HG03139 (cell line): ENCODE measurements around the gene TNFRSF9.
A peak's percentile ranks its signal among the peaks of the same experiment; 100 is the strongest.
"Not testable (repeated sequence)": the region's sequence is repeated elsewhere in the genome, so short reads cannot be mapped to it uniquely, and the experiment has no call there.

Experiments used
- ATAC-seq: cut with Tn5 transposase; IDR thresholded peaks from one replicate; pipeline ENCODE4 v1.9.1; 2021; ENCODE audit not compliant: unreplicated experiment

Gene TNFRSF9

DNA sequence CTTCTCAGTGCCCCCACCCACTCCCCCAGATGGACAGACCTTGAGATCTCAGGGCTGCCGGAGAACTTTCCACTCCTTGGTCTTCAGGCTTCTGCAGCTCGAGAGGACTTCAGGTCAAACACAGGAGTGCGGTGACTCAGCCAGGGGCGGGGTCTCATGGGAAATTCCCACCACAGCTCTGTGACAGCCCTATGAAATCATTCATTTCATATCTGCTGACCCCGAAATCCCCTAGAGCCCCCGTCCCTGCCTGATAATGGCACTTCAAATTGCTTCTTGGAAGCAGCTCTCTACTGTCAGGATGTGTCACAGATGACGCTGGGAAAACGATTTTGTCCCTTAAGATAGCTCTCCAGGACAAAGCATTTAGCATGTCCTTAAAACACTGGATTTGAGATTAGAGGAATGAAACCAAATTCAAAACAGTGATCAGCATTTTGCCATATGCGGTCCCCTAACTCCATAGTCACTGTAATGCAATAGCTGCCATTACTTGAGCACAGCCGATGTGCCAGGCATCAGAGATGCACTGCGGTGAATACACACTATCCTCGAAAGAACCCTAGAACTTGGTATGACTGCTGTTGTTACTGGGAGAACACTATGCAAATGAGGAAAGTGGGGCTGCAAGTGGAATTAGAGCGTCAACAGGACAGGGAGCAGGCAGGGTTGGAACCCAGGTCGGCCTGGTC is at the start of gene TNFRSF9:
Gene TNFRSF9 (minus strand): TSS at position 95 of the 692 bp plus-strand sequence. CDS start 845 bp downstream, outside the sequence.
- ATAC-seq, result no peak

DNA sequence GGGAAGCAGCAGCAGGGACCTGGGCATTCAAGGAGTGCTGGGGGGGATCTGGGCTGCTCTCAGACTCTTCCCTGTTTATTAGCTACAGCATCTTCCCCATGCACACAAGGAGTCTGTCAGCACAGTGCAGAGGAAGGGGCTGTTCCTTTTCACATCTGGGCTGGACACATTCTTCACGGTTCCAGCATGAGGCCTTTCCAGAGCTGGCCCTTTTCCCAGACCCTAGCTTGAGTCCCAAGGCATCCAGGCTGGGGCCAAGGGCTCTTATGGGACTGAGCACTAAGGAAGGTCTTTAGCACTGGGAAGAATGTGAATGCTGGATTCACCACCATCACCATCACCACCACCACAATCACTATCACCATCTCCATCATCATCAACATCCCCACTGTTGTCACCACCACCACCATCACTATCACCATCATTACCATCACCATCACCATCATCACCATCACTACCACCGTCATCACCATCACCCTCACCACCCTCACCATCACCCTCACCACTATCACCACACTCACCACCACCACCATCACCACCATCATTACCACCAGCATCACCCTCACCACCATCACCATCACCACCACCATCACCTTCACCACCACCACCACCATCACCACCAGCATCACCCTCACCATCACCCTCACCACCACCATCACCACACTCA is 49.3 kb upstream of the TNFRSF9 start:
- no peak for ATAC-seq

GRCh38 chr1:7988576-7988975 is 47.9 kb upstream of the TNFRSF9 start:
- ATAC-seq, result no peak

DNA sequence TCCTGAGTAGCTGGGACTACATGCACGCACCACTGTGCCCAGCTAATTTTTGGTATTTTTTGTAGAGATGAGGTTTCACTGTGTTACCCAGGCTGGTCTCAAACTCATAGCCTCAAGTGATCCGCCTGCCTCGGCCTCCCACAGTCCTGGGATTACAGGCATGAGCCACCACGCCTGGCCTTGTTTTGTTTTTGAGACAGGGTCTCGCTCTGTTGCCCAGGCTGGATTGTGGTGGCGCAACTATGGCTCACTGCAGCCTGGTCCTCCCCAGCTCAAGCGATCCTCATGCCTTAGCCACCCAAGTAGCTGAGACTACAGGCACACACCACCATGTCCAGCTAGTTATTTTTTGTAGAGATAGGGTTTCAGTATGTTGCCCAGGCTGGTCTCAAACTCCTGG is 46.9 kb upstream of the TNFRSF9 start:
- no peak for ATAC-seq

DNA sequence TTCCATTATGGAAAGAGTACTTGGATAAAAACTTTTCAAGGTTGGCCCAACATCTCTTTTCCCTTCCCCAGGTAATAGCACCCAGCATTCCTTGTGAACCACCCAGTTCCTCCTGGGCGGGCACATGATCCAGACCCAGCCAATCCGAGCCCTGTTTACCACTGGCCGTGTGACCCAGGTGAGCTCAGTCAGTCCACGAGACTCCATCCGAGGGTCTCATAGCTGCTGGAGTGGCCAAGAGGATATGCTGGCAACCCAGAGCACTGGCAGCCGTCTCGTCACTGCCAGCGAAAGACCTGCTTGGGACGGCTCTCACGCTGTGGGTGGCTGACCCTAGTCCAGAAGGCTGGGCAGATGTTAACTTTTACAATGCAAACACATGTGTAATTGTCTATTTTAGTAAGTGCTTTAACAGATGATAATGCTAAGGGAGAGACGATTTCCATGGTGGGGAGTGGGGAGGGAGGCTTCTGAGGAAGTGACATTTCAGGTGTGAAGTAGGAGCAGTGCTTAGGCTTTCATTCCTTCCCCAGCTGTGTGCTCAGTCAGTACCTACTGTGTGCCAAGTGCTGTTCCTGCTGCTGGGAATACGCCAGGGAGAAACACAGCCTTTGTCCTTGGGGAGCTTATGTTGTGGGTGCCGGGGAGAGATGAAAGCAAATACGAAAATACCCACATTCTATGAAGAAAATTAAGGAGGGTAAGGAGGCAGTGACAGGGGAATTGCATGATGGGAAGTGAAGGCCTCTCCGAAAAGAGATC is 45.4 kb upstream of the TNFRSF9 start:
- ATAC-seq, result no peak

GRCh38 chr1:7984811-7985210 is 44.2 kb upstream of the TNFRSF9 start:
- ATAC-seq, result no peak

DNA sequence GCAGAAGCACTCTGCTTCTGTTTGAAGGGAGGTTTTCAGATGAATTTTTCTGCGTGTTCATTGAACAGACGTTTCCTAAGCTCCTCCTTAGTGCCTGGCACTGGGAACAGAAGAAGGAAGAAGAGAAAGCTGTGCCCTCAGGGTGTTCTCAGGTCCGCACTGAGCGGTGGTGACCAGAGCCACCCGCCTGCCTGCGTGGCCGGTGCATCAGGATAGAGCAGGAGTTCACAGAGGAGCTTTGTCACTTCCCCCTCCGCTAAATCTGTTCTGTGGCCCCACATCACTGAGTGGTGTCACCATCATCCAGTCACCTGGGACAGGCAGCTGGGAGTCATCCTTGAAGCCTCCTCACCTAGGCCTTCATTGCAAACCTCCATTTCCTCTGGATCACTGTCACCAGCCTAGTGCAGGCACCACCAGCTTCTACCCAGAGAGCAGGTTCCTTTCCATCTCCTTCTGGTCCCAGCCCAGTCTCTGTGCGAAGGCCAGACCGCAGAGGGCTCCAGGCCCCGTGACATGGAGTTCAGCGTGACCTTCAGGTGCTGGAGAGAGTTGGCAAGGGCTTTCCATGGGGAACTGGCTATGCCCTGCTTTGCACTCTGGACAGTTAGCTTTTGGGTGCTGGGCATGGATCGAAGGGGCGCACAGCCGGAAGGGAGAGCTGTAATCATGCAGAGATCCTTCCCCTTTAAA is 42.6 kb upstream of the TNFRSF9 start:
- no peak for ATAC-seq

DNA sequence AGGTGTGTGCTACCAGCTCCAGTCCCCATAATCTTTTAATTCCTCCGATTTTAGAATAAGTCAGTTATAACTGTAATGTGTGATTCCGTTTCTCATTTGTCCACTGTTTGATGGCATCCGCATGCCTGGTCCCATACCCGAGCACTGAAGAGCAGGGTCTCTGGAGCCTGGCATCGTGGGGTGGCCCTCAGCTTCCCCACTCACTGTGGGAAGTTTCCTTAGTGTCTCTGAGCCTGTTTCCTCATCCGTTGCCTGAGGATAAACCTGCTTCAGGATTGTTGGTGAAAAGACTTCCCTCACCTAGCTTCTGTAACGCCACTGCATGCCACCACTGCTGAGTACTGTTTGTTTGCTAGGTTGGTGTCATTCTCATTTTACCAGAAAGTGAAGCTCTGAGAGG is 40.3 kb upstream of the TNFRSF9 start:
- ATAC-seq, result no peak

DNA sequence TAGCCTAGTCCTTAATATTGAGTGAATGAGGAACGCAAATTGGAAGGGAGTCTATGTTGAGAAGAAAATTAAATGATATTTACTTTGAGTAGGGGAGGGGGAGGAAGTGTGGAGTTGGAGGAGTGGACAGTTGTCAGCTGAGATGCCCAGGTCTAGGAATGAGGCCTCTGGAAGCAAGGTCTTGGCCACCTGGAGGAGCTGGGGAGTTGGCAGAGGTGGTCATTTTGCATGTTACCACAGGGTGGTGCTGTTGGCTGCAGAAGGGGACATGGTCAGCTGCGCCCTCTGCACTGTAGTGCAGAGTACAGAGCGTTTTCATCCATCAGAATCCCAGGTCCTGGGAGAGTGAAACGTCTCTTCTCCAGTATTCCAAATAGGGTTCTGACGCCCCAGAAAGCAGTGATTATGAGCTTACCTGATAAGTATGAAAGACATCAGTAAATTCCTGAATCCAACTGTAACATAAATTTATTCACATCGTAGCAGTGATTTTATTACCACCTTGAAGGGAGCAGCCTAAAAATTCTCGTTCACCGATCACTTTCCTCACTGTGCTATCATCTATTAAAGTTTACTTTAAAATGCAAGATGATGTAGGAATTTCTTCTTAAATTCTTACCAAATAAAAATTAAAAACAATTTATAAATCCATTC is 34.7 kb upstream of the TNFRSF9 start:
- no peak for ATAC-seq

DNA sequence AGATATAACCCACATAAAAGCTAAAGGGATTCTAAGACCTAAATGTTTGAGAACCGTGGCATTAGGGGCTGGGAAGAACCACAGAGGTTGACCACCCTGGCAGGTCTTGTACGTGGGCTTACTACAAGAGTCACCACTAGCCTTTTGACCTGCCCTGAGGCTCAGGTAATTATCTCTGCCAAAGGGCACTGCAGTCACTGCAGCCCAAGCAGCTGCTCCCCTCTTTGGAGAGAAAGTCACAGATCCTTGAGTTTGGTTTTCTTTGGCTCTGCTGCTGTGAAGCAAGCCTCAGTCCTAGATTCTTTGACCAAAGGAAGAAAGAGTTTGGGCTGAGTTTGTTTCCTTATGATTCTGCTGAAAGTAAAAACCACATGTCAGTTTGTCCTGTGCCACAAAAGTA is 32.4 kb upstream of the TNFRSF9 start:
- ATAC-seq, result no peak

DNA sequence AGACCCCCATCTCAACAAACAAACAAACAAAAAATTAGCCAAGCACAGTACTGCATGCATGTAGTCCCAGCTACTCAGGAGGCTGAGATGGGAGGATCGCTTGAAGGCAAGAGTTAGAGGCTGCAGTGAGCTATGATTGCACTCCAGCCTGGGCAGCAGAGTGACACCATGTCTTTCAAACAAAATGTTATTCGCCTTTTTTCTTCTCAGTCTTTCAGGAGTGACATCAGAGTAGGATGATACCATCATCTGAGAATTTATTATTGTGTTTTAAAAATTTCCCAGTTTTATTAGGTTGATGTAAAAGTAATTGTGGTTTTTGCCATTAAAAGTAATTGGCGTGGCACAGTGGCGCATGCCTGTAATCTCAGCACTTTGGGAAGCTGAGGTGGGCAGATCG is 31.6 kb upstream of the TNFRSF9 start:
- no peak for ATAC-seq

- ATAC-seq, result no peak
Observed at GRCh38 chr1:7971024-7971423, 30.4 kb upstream of the TNFRSF9 start.

DNA sequence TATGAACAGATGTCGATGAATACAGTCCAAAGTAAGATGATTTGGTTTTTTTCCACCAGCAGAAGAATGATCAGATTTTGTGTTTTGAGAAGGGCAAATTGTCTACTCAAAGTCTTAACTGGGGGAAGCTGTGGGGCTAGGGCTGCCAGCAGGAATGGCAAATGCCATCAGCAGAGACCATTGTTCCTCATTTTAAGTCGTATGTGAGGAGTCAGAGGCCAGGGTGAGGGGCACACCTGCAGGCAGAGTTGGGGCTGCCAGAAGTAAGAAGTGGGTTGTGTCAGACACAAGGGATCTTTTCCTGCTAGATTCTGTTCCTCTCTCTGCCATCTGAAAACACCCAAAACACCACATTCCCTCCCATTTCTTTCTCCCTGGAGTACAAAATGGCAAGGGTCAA is 29.6 kb upstream of the TNFRSF9 start:
- ATAC-seq, result no peak

DNA sequence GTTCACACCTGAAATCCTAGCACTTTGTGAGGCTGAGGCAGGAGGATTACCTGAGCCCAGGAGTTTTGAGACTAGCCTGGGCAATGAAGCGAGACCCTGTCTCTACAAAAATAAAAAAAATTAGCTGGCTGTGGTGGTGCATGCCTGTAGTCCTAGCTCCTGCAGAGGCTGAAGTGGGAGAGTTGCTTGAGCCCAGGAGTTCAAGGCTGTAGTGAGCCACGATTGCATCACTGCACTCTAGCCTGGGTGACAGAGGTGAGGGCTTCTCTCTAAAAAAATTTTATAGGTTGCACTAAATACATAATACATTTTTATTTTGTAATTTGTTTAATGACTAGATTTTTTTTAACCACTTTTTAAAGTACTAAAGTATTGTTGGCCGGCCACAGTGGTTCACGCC is 27.0 kb upstream of the TNFRSF9 start:
- ATAC-seq, result no peak

- ATAC-seq, result no peak
Observed at GRCh38 chr1:7967196-7967595, 26.6 kb upstream of the TNFRSF9 start.

DNA sequence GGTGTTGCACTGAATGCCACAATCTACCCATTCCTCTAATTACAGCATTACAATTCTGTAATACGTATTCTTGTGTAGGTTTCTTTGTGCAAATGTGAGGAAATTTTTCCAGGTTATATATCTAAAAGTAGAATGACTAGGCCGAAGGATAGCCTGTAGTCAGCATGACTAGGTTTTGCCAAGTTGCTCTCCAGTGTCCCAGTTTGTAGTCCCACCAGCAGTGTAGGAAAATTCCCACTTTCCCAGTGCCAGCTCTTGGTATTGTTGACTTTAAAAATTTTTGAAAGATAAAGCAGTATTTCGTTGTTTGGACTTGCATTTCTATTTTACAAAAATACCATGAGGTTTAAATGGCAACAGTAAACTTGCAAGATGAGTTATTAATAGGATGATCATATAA is 23.8 kb upstream of the TNFRSF9 start:
- ATAC-seq, result no peak

GRCh38 chr1:7963841-7964240 is 23.2 kb upstream of the TNFRSF9 start:
- not testable (repeated sequence) for ATAC-seq

DNA sequence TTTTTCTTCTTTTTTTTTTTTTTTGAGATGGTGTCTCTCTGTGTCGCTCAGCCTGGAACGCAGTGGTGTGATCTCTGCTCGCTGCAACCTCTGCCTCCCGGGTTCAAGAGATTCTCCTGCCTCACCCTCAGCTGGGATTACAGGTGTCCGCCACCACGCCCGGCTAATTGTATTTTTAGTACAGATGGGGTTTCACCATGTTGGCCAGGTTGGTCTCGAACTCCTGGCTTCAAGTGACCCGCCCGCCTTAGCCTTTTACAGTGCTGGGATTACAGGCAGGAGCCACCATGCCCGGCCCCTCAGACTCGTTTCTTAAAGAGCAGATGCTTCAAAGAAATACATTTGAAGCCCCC is 22.7 kb upstream of the TNFRSF9 start:
- not testable (repeated sequence) for ATAC-seq

DNA sequence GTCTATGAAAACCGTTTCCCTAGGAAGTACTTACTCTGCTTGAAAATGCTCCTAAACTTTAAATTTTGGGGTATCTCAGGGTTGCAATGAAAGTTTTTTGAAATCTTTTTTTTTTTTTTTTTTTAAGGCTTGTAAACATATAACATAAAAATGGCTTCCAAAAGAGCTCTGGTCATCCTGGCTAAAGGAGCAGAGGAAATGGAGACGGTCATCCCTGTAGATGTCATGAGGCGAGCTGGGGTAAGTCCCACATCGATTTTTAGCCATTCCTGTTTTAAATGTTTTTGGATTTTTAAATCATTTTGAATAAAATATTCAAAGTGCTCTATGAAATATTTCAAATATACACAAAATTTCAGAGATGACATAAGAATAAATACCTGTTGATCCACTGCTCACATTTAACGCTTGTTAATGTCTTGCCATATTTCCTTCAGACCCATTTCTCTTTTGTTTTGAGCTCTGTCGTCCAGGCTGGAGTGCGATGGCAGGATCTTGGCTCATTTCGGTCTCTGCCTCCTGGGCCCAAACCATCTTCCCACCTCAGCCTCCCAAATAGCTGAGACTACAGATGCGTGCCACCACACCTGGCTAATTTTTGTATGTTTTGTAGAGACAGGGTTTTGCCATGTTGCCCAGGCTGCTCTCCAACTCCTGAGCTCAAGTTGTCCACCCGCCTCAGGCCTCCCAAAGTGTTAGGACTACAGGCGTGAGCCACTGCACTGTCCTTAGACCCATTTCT is 22.2 kb upstream of the TNFRSF9 start:
- ATAC-seq, result no peak

DNA sequence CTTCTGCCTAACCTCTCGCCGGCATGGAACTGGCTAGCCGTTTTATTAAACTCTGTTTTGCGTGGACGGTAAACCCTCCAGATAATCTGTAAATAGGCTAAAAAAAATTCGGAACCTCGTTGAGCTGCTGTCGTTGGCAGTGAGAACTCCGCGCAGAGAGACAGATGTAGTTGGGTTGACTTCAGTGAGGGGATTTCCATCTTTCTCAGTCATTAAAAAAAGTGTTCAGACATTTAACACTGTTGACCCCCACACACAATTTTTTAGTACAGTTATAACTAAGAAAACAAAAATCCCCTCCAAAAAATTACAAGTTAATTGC is 21.3 kb upstream of the TNFRSF9 start:
- peak; percentile 8 for ATAC-seq
